ENCODE results near the gene EFNA1. TPM values are rescaled to one million over a fixed set of nuclear protein-coding genes. Genes with fewer than 3 reads are reported as not detected.
"Not testable (repeated sequence)": the region's sequence is repeated elsewhere in the genome, so short reads cannot be mapped to it uniquely, and the experiment has no call there.

EFNA1 gene
- total RNA-seq, 2 donors from 2014 or later: 33.3 to 39.1 TPM

- intact Hi-C loops (cut with DNase I): no loop called here
- ATAC-seq (no peak), DNase-seq (no peak)
These were observed 10.1 kb upstream of the EFNA1 start for GRCh38 chr1:155117610-155118009.

GRCh38 chr1:155118090-155118489 is 9.6 kb upstream of the EFNA1 start:
- intact Hi-C loops (cut with DNase I); ATAC-seq; DNase-seq: not testable (repeated sequence)

- intact Hi-C loops (cut with DNase I): no loop called here
These were observed 7.4 kb upstream of the EFNA1 start for GRCh38 chr1:155120253-155120652.

GRCh38 chr1:155121249-155121648 is 6.4 kb upstream of the EFNA1 start:
- ATAC-seq (no peak), DNase-seq (no peak)
- intact Hi-C loops (cut with DNase I): no loop called here

More at GRCh38 chr1:155120253-155120652, 7.4 kb upstream of the EFNA1 start:
- DNase-seq: no peak
- no peak for ATAC-seq

GRCh38 chr1:155122308-155122707 is 5.4 kb upstream of the EFNA1 start:
- intact Hi-C loops (cut with DNase I): no loop called here
- ATAC-seq (no peak), DNase-seq (no peak)

- ATAC-seq: no peak
- no peak for DNase-seq
- intact Hi-C loops (cut with DNase I): no loop called here
These were observed 3.9 kb upstream of the EFNA1 start for GRCh38 chr1:155123801-155124200.

- DNase-seq (no peak), ATAC-seq (no peak)
- intact Hi-C loops (cut with DNase I): loop anchor here in 1 of 2 donors (5.0 kb wide), 1 partner anchor 32 kb away; no protein-coding TSS in a partner anchor
These were observed 2.9 kb upstream of the EFNA1 start for GRCh38 chr1:155124503-155125463.

GRCh38 chr1:155125511-155125945 is 2.1 kb upstream of the EFNA1 start:
- no peak for DNase-seq
- intact Hi-C loops (cut with DNase I): loop anchor here in 1 of 2 donors (5.0 kb wide), 1 partner anchor 33 kb away; no protein-coding TSS in a partner anchor
- ATAC-seq: no peak

- ATAC-seq: peak; percentile 38 to 45
These were observed 1.6 kb upstream of the EFNA1 start for GRCh38 chr1:155125946-155126555.

GRCh38 chr1:155126556-155127104 is 1.0 kb upstream of the EFNA1 start:
- peak; percentile 2 to 7 for ATAC-seq
- intact Hi-C loops (cut with DNase I): loop anchor here in 1 of 2 donors (5.0 kb wide), 1 partner anchor 34 kb away; no protein-coding TSS in a partner anchor
- DNase-seq: peak; percentile 46

More at GRCh38 chr1:155125946-155126555, 1.6 kb upstream of the EFNA1 start:
- peak; percentile 79 for DNase-seq
- intact Hi-C loops (cut with DNase I): loop anchor here in 1 of 2 donors (5.0 kb wide), 1 partner anchor 34 kb away; no protein-coding TSS in a partner anchor

GRCh38 chr1:155127967-155128754 is 485 bp downstream of the EFNA1 start:
- intact Hi-C loops (cut with DNase I): loop anchor here in 1 of 2 donors (5.0 kb wide), 1 partner anchor 36 kb away; no protein-coding TSS in a partner anchor
- DNase-seq: no peak
- peak in 1 of 2 donors; percentile 10 for ATAC-seq

GRCh38 chr1:155128755-155129473 is 1.2 kb downstream of the EFNA1 start:
- ATAC-seq (peak; percentile 2 to 13), DNase-seq (peak; percentile 48)
- intact Hi-C loops (cut with DNase I): loop anchor here in 1 of 2 donors (5.0 kb wide), 1 partner anchor 37 kb away; no protein-coding TSS in a partner anchor

GRCh38 chr1:155130272-155131006 is 2.8 kb downstream of the EFNA1 start:
- ATAC-seq: no peak
- no peak for DNase-seq
- intact Hi-C loops (cut with DNase I): no loop called here

- DNase-seq (peak; percentile 62), ATAC-seq (no peak)
- intact Hi-C loops (cut with DNase I): no loop called here
These were observed 3.6 kb downstream of the EFNA1 start for GRCh38 chr1:155131285-155131684.

GRCh38 chr1:155131856-155132255 is 4.2 kb downstream of the EFNA1 start:
- intact Hi-C loops (cut with DNase I): no loop called here
- no peak for ATAC-seq
- DNase-seq: no peak

GRCh38 chr1:155133799-155134281 is 6.2 kb downstream of the EFNA1 start:
- intact Hi-C loops (cut with DNase I): no loop called here

GRCh38 chr1:155134322-155134721 is 6.6 kb downstream of the EFNA1 start:
- DNase-seq (no peak), ATAC-seq (no peak)
- intact Hi-C loops (cut with DNase I): no loop called here

More at GRCh38 chr1:155133799-155134281, 6.2 kb downstream of the EFNA1 start:
- ATAC-seq (no peak), DNase-seq (no peak)
